ENCODE measurements around the gene COL19A1. TPM values are rescaled to one million over a fixed set of nuclear protein-coding genes. Genes with fewer than 3 reads are reported as not detected.

COL19A1 gene
- not detected for total RNA-seq (2021; ENCODE audit: unreplicated experiment)
- not detected for polyA plus RNA-seq (2012; ENCODE audit: insufficient read length)
- Bru-seq, nascent RNA: percentile 5 among the genes with signal in this experiment
- BruChase-seq, experiment 1, labeled RNA remaining after a 2-hour chase: percentile 7 among the genes with signal in this experiment
- BruChase-seq, experiment 2, labeled RNA remaining after a 6-hour chase: percentile 12 among the genes with signal in this experiment
- long read RNA-seq: 0 reads

- DNase-seq (ENCODE audit: low read depth, low spot score) (no peak), ATAC-seq (peak; percentile 70)
- peak within 1 kb of the TSS; percentile 46 to 51 for H3K4me3 ChIP-seq (ENCODE audit: low read depth in 2 of 2, low read length in 2 of 2)
- H3K36me3 ChIP-seq (ENCODE audit: control insufficient read depth, insufficient read depth, low read length): peaks cover 2% of the 10 kb centered on the region; the same call in 1 of the 2 replicates
- H3K27ac ChIP-seq (ENCODE audit: low read length): no peak within 1 kb of the TSS
- in situ Hi-C loops (cut with HindIII; ENCODE audit: low pct_unique_long_range_greater_than_20kb, low sequenced_read_pairs) (no loop called here), intact Hi-C loops (cut with micrococcal nuclease; ENCODE audit: unreplicated experiment) (no loop called here)
- ChIA-PET POLR2A (no interaction called here), CTCF (no interaction called here)
- H3K9me3 ChIP-seq (ENCODE audit: control insufficient read depth, insufficient read depth, low read depth, low read length): no peaks in the 10 kb centered on the region
- peaks cover 57% of the 10 kb centered on the region for H3K27me3 ChIP-seq (ENCODE audit: control insufficient read depth, insufficient read depth, low read length)
- BruUV-seq (replicated peaks): no TSS peak
- peaks cover 13% of the 10 kb centered on the region for H3K4me1 ChIP-seq (ENCODE audit: control insufficient read depth, insufficient read depth, low read length)
- TF ChIP-seq CTCF (IDR thresholded peaks at IDR 0.05) (no peak), SIN3A (IDR thresholded peaks at IDR 0.05; ENCODE audit: borderline replicate concordance, insufficient read depth, low read depth, low read length) (no peak), REST (IDR thresholded peaks at IDR 0.05; ENCODE audit: insufficient read depth in 1 of 2, low read depth in 2 of 2, low read length in 1 of 2) (no peak), TCF7L2 (IDR thresholded peaks at IDR 0.05; ENCODE audit: low read depth, low read length) (no peak), POLR2AphosphoS5 (IDR thresholded peaks at IDR 0.05; ENCODE audit: low read depth, low read length) (no peak)
These were observed at the start of gene COL19A1 for GRCh38 chr6:69866351-69866769. COL19A1 (plus strand) TSS chr6:69866556; CDS start chr6:69879568, 13,012 bp downstream.

GRCh38 chr6:69816569-69816968 lies 49.8 kb upstream of the COL19A1 start:
- ATAC-seq (no peak), DNase-seq (ENCODE audit: low read depth, low spot score) (no peak)
- POLR2A ChIA-PET: no interaction called here
- TF ChIP-seq SIN3A (IDR thresholded peaks at IDR 0.05; ENCODE audit: borderline replicate concordance, insufficient read depth, low read depth, low read length): no peak
- intact Hi-C loops (cut with micrococcal nuclease; ENCODE audit: unreplicated experiment) (no loop called here), in situ Hi-C loops (cut with HindIII; ENCODE audit: low pct_unique_long_range_greater_than_20kb, low sequenced_read_pairs) (no loop called here)
- Histone ChIP-seq H3K4me1 (ENCODE audit: control insufficient read depth, insufficient read depth, low read length) (no peaks in the 10 kb centered on the region), H3K36me3 (ENCODE audit: control insufficient read depth, insufficient read depth, low read length) (no peaks in the 10 kb centered on the region), H3K27ac (ENCODE audit: low read length) (no peak overlapping the region), H3K9me3 (ENCODE audit: control insufficient read depth, insufficient read depth, low read depth, low read length) (no peaks in the 10 kb centered on the region), H3K27me3 (ENCODE audit: control insufficient read depth, insufficient read depth, low read length) (peaks cover 3% of the 10 kb centered on the region; the same call in 1 of the 2 replicates), H3K4me3 (ENCODE audit: low read depth in 2 of 2, low read length in 2 of 2) (no peak overlapping the region)
- CTCF ChIA-PET: no interaction called here
- no TSS peak for BruUV-seq (replicated peaks)

GRCh38 chr6:69817358-69817757 lies 49.0 kb upstream of the COL19A1 start:
- BruUV-seq (replicated peaks): no TSS peak
- Histone ChIP-seq H3K27ac (ENCODE audit: low read length) (no peak overlapping the region), H3K36me3 (ENCODE audit: control insufficient read depth, insufficient read depth, low read length) (no peaks in the 10 kb centered on the region), H3K9me3 (ENCODE audit: control insufficient read depth, insufficient read depth, low read depth, low read length) (no peaks in the 10 kb centered on the region), H3K4me1 (ENCODE audit: control insufficient read depth, insufficient read depth, low read length) (no peaks in the 10 kb centered on the region), H3K27me3 (ENCODE audit: control insufficient read depth, insufficient read depth, low read length) (peaks cover 3% of the 10 kb centered on the region; the same call in 1 of the 2 replicates), H3K4me3 (ENCODE audit: low read depth in 2 of 2, low read length in 2 of 2) (no peak overlapping the region)
- ATAC-seq (no peak), DNase-seq (ENCODE audit: low read depth, low spot score) (no peak)
- ChIA-PET CTCF (no interaction called here), POLR2A (no interaction called here)
- intact Hi-C loops (cut with micrococcal nuclease; ENCODE audit: unreplicated experiment) (no loop called here), in situ Hi-C loops (cut with HindIII; ENCODE audit: low pct_unique_long_range_greater_than_20kb, low sequenced_read_pairs) (no loop called here)
- TF ChIP-seq SIN3A (IDR thresholded peaks at IDR 0.05; ENCODE audit: borderline replicate concordance, insufficient read depth, low read depth, low read length): no peak
- TF ChIP-seq POLR2AphosphoS5 (IDR thresholded peaks at IDR 0.05; ENCODE audit: low read depth, low read length): no peak
- no peak for TF ChIP-seq REST (IDR thresholded peaks at IDR 0.05; ENCODE audit: insufficient read depth in 1 of 2, low read depth in 2 of 2, low read length in 1 of 2)
- TF ChIP-seq CTCF (IDR thresholded peaks at IDR 0.05): no peak
- no peak for TF ChIP-seq TCF7L2 (IDR thresholded peaks at IDR 0.05; ENCODE audit: low read depth, low read length)
